ENCODE results near the gene WAPL. TPM values are rescaled to one million over a fixed set of nuclear protein-coding genes. Genes with fewer than 3 reads are reported as not detected.

WAPL gene
- total RNA-seq, 1 donor from 2014 or later: 50.2 TPM

Other genes with a start within 250 kb of the WAPL start
- not detected in 2 replicates for gene GRID1, start 155.0 kb downstream of the WAPL start, total RNA-seq
- gene OPN4, start 132.8 kb upstream of the WAPL start, total RNA-seq: not detected in 2 replicates
- gene LDB3, start 146.7 kb upstream of the WAPL start, total RNA-seq: 0.10 TPM in 1 of 2 replicates, not detected in the other
- gene BMPR1A, start 234.8 kb upstream of the WAPL start, total RNA-seq: 9.7 and 14.5 TPM in 2 replicates

Measured in activated T-helper 1 cell treated with anti-CD3 and anti-CD28 coated beads, Interleukin-12 subunit alpha, Interleukin-12 subunit beta, Interleukin-2, Interleukin-4 antibody, amounts not matched to agents 30 ng/mL and 10 ng/mL and 1 ng/mL, durations not matched to agents 14 hours and 24 hours and 36 hours (primary cell).